ENCODE measurements around the gene RELB.

Gene RELB

DNA sequence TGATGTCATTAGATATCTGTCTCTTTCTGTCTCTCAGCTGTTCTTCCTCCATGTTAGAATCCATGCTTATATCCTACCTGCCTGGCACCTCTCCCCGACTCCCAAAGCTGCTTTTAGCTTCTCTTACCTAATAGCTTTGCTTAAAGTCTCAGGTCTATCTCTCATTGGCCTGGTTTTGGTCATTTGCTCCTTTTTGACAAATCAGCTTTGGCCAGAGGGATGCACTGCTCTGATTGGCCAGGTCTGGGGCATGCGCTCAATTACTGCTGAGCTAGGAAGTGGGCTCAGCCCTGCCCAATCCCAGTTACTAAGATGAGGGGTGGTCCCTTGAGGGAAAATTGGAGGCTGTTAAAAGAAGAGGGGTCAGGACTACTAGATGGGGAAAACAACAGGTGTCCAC is 26.1 kb downstream of the RELB start:
- no peak for DNase-seq

GRCh38 chr19:45030825-45031224 is 29.6 kb downstream of the RELB start:
- no peak for DNase-seq

- DNase-seq: no peak
These were observed 31.2 kb downstream of the RELB start for GRCh38 chr19:45032421-45032820.

DNA sequence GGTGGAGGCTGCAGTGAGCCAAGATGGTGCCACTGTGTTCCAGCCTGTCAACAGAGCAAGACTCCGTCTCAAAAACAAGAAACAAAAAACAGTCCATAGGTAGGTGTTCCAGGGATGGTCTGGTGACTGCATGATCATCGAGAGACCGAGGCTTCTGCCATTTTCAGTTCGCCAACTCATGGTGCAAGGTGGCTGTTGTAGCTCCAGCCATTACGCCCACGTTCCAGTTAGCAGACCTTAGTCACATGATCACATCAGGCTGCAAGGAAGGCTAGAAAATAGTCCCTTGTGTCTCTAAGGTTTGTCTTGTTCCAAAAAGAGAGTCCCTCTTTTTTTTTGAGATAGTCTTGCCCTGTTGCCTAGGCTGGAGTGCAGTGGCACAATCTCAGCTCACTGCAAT is 34.5 kb downstream of the RELB start:
- DNase-seq: no peak

DNA sequence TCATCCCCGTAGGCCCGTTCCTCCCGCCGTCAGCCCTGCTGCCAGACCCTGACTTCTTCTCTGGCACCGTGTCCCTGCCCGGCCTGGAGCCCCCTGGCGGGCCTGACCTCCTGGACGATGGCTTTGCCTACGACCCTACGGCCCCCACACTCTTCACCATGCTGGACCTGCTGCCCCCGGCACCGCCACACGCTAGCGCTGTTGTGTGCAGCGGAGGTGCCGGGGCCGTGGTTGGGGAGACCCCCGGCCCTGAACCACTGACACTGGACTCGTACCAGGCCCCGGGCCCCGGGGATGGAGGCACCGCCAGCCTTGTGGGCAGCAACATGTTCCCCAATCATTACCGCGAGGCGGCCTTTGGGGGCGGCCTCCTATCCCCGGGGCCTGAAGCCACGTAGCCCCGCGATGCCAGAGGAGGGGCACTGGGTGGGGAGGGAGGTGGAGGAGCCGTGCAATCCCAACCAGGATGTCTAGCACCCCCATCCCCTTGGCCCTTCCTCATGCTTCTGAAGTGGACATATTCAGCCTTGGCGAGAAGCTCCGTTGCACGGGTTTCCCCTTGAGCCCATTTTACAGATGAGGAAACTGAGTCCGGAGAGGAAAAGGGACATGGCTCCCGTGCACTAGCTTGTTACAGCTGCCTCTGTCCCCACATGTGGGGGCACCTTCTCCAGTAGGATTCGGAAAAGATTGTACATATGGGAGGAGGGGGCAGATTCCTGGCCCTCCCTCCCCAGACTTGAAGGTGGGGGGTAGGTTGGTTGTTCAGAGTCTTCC is 36.3 kb downstream of the RELB start:
- DNase-seq: no peak

DNA sequence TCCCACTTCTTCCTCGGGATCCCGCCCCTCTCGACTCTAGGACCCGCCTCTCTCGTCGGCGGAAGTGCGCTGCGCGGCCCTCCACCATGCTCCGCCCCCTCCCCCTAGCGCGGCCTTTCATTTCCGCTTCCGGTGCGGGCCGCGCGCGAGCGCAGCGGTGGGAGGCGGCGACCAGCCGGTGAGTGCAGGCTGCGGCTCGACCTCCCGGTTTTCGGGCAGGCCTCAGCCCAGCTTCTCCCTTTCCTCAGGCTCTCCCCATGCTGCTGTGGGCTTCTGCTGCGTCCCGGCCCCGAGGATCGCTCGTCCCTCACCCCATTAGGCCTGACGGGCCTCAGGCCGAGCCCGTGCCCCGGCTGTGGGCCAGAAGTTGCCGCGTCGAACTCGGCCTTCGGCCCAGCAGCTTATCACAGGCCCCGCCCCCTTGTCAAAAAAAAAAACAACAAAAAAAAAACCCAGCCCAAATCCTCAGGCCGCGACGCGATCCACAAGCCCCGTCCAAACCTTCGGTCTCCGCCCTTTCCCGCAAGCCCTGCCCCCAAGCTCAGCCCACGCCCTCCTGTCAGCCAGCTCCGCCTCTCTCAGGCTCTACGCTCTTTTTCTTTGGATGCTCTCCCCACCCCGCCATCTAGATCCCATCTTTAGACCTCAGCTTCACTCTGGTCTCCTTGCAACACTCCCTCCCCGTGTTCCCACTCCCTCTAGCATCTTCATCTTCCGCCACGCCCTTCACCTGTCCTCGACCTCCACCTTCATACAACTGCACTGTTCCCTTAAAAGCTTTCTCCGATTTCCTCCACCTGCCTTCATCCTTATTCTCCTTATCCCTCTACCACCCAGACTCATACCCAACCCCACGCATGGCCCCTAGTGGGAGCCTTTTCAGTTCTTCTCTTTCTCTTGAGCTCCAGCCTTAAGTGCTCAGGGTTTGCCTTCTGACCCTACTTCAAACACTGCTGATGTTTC is 37.9 kb downstream of the RELB start, which contains the start of gene CLASRP:
TSS of gene CLASRP (plus strand) at position 115 of the 963 bp plus-strand sequence. CDS start 1,168 bp downstream, outside the sequence.
- DNase-seq: peak; percentile 87 to 90

DNA sequence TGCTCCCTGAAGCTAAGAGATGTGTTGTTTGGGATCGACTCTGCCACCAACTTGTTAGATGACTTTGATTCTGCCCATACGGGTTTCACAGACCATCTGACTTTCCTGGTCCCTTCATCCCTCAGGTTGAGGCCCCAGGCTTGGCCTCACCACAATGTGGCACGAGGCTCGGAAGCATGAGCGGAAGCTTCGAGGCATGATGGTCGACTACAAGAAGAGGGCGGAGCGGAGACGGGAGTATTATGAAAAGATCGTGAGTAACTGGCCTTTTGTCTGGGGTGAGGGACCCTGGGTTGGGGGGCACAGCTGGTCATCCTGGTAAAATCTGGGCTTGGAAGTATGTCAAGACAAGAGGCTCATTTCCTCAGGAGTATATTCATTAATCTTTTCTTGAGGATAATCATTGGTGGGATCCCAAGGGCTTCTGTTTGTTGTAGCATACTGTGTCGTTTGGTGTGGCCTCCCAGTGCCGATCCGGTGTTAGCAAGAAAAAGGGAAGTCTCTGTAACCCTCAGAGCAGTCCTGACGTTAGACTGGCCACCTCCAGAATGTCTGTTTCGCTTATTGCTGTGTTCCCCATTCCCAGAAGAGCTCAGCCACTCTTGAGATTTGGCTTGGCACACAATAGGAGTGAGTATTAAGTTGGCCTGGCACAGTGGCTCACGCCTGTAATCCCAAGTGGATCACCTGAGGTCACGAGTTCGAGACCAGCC is 39.0 kb downstream of the RELB start:
- DNase-seq: peak; percentile 13 to 57

- no peak for DNase-seq
These were observed 39.9 kb downstream of the RELB start for GRCh38 chr19:45041125-45041524.

DNA sequence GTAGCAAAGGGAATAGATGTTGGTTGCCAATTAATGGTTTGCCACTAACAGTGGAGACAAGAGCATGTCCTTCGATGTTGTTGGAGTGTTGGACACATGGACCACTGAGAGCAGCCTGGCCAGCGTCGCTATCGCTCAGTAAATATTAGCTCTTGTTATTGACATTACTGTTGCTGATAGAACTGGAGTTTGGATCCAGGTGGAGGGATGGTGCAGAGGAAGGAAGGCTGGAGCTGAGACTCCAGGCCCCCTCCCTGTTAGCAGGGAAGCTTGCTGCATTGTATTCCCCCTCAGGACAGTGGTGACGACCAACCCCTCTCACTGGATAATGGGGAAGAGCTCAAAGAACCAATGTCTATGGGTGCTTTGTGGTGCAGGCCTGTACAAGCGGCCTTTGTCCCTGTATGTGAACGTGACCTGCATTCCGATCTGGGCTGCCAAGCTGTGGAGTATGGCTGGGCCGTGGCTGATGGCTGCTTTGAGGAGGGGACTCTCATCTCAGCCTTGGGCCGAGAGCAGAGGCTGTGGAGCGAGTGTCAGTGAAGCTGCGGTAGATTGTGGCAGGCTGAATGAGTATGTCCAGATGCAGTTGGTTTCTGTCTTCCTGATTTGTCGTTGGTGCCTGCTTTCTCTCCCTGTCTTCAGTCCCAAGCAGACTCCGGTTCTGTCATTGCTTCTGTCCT is 44.5 kb downstream of the RELB start:
- DNase-seq: no peak

DNA sequence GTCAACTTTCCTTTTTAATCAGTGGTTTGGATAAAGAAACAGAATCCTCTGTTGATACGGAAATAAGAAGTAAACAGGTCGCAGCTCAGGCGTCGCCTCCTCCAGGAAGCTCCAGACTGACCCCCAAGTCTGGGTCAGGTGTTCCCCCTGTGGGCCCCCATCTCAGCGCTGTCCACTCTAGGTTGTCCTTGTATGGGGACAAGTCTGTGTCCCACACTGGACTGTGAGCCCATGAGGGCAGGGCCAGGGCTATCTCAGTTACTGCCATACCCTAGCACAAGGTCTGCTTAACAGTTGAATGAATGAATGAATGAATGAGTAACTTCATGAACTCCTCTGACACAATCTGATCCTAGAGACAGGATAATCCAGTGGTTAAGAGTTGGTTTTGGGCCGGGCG is 45.1 kb downstream of the RELB start:
- DNase-seq: no peak

GRCh38 chr19:45047188-45047797 is 46.0 kb downstream of the RELB start:
- DNase-seq: no peak

- no peak for DNase-seq
These were observed 47.9 kb downstream of the RELB start for GRCh38 chr19:45049073-45049736.

DNA sequence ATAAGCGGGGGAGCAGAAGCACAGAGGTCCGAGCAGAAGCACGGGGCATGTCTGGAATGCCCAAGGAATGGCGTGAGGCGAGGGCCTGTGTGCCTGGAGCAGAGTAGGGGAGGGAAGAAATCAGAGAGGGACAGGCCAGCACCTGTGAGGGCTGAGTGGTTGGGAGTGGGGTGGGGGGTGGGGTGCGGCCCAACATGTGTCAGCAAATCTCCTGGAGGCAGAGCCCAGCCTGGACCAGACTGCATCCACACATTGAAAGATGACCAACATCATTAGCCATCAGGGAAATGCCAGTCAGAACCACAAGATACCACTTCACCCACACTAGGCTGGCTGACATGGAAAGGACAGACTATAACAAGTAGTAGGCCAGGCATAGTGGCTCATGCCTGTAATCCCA is 48.8 kb downstream of the RELB start:
- no peak for DNase-seq

- DNase-seq: peak in 1 of 2 donors; percentile 63
These were observed 50.8 kb downstream of the RELB start for GRCh38 chr19:45051929-45052579.

DNA sequence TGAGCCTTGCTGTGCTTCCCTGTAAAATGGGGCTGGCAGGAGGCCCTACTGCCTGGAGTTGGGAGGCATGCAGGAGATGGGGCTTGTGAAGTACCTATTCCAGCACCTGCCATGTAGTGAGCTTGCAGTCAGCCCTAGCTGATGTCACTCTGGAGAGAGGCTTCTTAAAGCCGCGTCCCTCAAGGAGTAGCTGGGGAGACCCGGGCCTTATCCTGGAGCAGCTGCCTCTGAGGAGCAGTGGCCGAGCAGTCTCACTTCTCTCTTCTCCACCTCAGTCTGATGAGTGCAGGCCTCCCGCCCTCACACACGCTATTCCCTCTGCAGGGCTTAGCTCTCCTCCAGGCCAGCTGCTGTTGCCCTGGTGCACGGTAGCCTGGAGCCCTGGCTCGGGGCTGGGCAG is 55.6 kb downstream of the RELB start:
- no peak for DNase-seq

DNA sequence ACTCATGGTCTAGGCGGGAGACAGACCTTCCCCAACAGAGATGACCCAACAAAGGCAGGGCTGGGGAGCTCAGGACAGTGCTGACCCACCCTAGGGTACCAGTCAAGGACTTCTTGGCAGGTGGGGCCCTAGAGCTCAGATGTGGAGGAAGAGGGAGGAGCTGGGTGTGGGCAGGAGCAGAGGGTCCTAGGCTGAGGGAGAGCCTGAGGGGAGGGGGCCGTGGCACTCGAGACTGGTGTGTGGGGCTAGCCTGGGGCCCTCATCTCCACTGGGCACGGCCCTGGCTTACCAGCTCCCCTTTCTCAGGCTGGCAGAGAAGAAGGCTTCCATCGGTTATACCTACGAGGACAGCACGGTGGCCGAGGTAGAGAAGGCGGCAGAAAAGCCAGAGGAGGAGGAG is 56.2 kb downstream of the RELB start:
- no peak for DNase-seq

DNA sequence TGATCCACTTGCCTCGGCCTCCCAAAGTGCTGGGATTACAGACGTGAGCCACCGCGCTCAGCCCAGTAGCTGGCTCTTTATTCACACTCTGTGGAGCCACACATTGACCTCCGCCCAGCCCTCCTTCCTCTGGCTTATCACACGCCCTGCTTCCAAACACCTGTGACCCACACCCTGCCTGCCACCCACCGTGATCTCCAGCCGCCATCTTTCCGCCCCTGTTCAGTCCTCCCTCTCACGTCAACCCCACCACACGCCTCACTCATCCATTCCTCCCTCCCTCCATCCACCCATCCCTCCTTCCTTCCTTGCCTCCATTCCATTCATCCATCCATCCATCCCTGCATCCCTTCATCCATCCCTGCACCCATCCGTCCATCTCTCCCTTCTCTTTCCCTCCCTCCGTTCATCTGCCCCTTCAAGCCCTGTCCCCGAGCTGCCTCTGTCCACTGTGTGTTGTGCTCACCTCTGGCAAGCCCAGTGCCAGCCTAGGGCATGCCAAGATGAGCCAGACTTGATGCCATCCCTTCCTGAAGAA is 57.4 kb downstream of the RELB start:
- DNase-seq: no peak

DNA sequence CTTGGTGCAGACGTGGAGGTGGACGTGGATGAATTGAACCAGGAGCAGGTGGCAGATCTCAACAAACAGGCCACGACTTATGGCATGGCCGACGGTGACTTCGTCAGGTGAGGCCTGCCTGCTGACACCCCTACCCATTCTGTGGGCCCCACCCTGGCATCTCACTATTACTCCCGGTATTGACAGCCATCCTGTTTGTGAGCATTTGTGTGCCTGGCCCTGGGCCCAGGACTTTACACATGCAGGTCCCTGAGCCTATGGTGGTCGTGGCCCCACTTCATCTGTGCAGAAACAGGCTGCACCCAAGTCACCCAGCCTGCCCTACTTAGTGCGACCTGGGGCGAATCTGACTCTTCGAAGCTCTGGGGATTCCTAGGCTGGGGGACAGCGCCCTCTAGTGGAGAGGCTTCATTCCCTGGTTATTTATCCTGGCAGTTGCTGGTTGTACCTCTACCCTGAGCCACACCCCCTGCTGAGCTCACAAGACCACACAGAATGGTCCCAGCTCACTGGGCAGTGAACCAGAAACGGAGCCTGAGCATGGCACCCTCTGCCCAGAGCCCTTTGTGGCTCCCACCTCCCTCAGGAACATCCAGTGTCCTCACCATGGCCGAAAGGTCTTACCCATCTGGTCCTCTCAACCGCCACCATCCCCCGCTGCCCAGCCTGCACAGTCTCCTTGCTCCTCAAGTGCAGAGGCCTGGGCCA is 58.1 kb downstream of the RELB start:
- peak; percentile 79 to 87 for DNase-seq

DNA sequence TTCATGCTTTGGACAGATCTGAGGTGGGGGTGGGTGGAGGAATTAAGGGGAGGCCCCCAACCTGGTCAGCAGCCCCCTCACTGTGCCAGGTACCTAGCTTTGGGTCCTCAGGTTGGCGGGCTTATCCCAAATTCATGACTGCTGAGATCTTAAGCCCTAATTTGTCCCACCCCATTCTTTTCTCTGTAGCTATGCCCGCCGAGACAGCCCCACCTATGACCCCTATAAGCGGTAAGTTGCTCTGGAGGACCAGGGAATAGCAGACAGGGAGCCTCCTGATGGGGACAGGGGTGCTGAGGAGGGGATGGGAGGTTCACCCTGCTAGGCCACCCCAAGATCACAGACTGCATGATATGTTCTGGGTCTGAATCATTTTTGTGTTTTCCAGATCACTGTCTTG is 60.7 kb downstream of the RELB start:
- DNase-seq: no peak

Measured in CD4-positive, alpha-beta T cell treated with Interferon alpha-2 for 1 hour (primary cell).